BLaER1 treated with 17β-estradiol and CSF1 and Interleukin-3, amounts not matched to agents 10 nM and 100 nM (cell line): ENCODE measurements around the gene MUSK.
"Not testable (repeated sequence)": the region's sequence is repeated elsewhere in the genome, so short reads cannot be mapped to it uniquely, and the experiment has no call there.

Experiments
- H3K27ac ChIP-seq, 11 experiments: shearing (Covaris generic); formaldehyde crosslinking; 2 replicates each; pipeline ENCODE4 v1.8.1; 2022
- H3K27me3 ChIP-seq, 11 experiments: shearing (Covaris generic); formaldehyde crosslinking; 2 replicates each; pipeline ENCODE4 v1.8.1; 2022
- H3K36me3 ChIP-seq, 11 experiments: shearing (Covaris generic); formaldehyde crosslinking; 2 replicates each; pipeline ENCODE4 v1.8.1; 2022
- H3K4me1 ChIP-seq, 10 experiments: shearing (Covaris generic); formaldehyde crosslinking; 2 replicates each; pipeline ENCODE4 v1.8.1; 2022
- H3K4me2 ChIP-seq, 11 experiments: shearing (Covaris generic); formaldehyde crosslinking; 2 replicates each; pipeline ENCODE4 v1.8.1; 2022
- H3K4me3 ChIP-seq, 10 experiments: shearing (Covaris generic); formaldehyde crosslinking; 2 replicates each; pipeline ENCODE4 v1.8.1; 2022
- H3K9ac ChIP-seq, 11 experiments: shearing (Covaris generic); formaldehyde crosslinking; 2 replicates each; pipeline ENCODE4 v1.8.1; 2022
- H3K9me3 ChIP-seq, 11 experiments: shearing (Covaris generic); formaldehyde crosslinking; replicated peaks in 1 of 11; 2 replicates each; pipeline ENCODE4 v1.8.1; 2022
- H4K20me1 ChIP-seq, 11 experiments: shearing (Covaris generic); formaldehyde crosslinking; 2 replicates each; pipeline ENCODE4 v1.8.1; 2022
- Cebpa-rat ChIP-seq, 11 experiments: shearing (Covaris generic); IDR thresholded peaks; 2 replicates each; pipeline ENCODE4 v1.8.1; 2022

The MUSK gene

GRCh38 chr9:110825950-110826349 is 157.4 kb downstream of the MUSK start:
- Histone ChIP-seq H3K4me3 (no peak overlapping the region), H4K20me1 (no peaks in the 10 kb centered on the region), H3K27me3 (no peaks in the 10 kb centered on the region), H3K27ac (no peak overlapping the region), H3K36me3 (no peaks in the 10 kb centered on the region), H3K4me1 (no peaks in the 10 kb centered on the region), H3K9me3 (peaks cover 0 to 11% (median 4%) of the 10 kb centered on the region in 11 experiments; a peak in 2 of 22 replicates), H3K9ac (no peak overlapping the region), H3K4me2 (no peak overlapping the region)
- no peak for TF ChIP-seq Cebpa-rat (IDR thresholded peaks at IDR 0.05)

DNA sequence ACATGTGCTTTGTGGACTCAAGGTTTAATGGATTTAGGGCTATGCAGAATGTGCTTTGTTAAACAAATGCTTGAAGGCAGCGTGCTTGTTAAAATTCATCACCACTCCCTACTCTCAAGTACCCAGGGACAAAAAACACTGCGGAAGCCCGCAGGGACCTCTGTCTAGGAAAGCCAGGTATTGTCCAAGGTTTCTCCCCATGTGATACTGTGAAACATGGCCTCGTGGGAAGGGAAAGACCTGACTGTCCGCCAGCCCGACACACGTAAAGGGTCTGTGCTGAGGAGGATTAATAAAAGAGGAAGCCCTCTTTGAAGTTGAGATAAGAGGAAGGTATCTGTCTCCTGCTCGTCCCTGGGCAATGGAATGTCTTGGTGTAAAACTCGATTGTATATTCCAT is 157.8 kb downstream of the MUSK start:
- H3K9ac ChIP-seq, H3K4me3 ChIP-seq, H3K27me3 ChIP-seq, H3K36me3 ChIP-seq, H3K4me1 ChIP-seq, H4K20me1 ChIP-seq, H3K4me2 ChIP-seq, H3K27ac ChIP-seq: not testable (repeated sequence)
- H3K9me3 ChIP-seq: peaks cover 0 to 11% (median 4%) of the 10 kb centered on the region in 11 experiments; a peak in 2 of 22 replicates

DNA sequence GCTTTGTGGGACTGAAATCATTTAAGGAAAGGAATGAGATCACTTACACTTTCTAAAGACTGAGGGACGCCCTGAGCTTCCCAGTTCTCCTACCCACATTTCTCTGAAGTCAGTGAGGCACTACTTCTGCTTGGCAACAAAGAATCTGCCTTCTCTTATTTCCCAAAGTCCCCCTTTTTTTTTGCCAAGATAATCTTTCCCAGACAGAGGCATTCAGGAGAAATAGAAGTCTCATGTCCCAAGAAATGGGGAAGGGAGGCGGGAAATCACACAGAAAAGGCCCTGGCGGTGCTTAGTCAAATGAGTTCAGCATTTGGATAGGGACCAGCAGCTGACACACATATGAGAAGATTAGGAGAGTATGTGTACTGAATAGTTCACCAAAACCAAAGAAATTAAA is 159.7 kb downstream of the MUSK start:
- no peaks in the 10 kb centered on the region for H3K36me3 ChIP-seq
- no peaks in the 10 kb centered on the region for H3K4me1 ChIP-seq
- H3K27me3 ChIP-seq: no peaks in the 10 kb centered on the region
- TF ChIP-seq Cebpa-rat (IDR thresholded peaks at IDR 0.05): no peak
- no peak overlapping the region for H3K4me3 ChIP-seq
- H3K9me3 ChIP-seq: peaks cover 0 to 6% (median under 1%) of the 10 kb centered on the region in 11 experiments; a peak in 2 of 22 replicates
- no peaks in the 10 kb centered on the region for H4K20me1 ChIP-seq
- H3K27ac ChIP-seq: no peak overlapping the region
- no peak overlapping the region for H3K9ac ChIP-seq
- H3K4me2 ChIP-seq: no peak overlapping the region

DNA sequence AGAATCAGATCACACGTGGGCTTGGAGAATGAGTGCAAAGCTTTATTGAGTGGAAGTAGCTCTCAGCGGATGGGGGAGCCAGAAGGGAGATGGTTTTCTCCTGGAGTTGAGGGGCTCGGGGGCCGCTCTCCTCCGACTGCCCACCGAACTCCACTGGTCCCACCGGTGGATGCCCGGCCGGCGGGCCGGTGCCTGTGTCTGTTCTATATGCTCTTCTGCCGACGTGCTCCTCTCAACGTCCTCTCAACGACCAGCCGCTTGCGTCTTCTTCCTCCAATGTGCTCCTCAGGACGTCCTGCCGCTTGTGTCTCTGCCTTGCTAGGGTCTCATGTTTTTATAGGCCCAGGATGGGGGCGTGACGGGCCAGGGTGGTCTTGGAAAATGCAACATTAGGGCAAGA is 161.9 kb downstream of the MUSK start:
- no peak overlapping the region for H3K4me3 ChIP-seq
- H4K20me1 ChIP-seq: no peaks in the 10 kb centered on the region
- no peak for TF ChIP-seq Cebpa-rat (IDR thresholded peaks at IDR 0.05)
- H3K4me2 ChIP-seq: no peak overlapping the region
- H3K4me1 ChIP-seq: no peaks in the 10 kb centered on the region
- no peaks in the 10 kb centered on the region for H3K27me3 ChIP-seq
- no peaks in the 10 kb centered on the region for H3K9me3 ChIP-seq
- no peak overlapping the region for H3K9ac ChIP-seq
- no peak overlapping the region for H3K27ac ChIP-seq
- H3K36me3 ChIP-seq: no peaks in the 10 kb centered on the region

DNA sequence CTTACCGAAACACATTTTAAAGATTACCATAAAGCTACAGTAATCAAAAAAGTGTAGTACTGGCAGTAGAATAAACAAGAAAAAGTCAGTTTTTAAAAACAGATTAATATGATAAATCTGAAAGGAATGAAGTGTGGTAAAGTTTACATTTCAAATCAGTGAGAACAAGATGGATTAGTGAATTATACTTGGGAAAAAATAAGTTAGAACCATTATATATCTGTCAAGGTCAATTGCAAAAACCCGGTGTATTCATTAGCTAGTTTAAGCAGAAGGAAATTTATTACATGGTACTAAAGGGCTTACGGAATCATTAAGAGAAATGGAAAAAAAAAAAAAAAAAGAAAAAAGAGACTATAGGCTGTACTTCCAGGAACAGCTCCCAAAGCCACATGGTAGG is 164.3 kb downstream of the MUSK start:
- no peak overlapping the region for H3K4me2 ChIP-seq
- H3K36me3 ChIP-seq: no peaks in the 10 kb centered on the region
- H3K9me3 ChIP-seq: no peaks in the 10 kb centered on the region
- no peak overlapping the region for H3K27ac ChIP-seq
- no peaks in the 10 kb centered on the region for H4K20me1 ChIP-seq
- no peak overlapping the region for H3K9ac ChIP-seq
- H3K4me1 ChIP-seq: no peaks in the 10 kb centered on the region
- no peak overlapping the region for H3K4me3 ChIP-seq
- no peaks in the 10 kb centered on the region for H3K27me3 ChIP-seq
- no peak for TF ChIP-seq Cebpa-rat (IDR thresholded peaks at IDR 0.05)

DNA sequence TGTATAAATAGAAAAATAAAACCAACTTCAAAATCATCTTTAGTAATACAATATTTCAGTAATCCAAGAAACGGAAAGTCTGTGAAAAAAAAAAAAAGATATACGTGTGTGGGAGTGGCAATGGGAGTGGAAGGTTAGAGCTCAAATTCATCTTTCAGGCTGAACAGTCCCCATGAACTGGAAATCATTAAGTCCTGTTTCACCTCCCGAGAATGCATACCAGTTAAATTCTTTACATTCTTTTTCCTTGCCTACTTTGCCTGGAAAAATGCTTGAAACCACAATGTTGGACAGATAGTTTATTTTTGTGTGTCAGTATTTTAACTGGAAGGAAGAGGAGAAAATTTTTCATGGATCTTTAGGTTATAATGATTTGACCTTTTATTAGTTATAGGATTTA is 166.8 kb downstream of the MUSK start:
- TF ChIP-seq Cebpa-rat (IDR thresholded peaks at IDR 0.05): no peak
- Histone ChIP-seq H3K27ac (no peak overlapping the region), H3K36me3 (no peaks in the 10 kb centered on the region)

GRCh38 chr9:110835859-110836271 is 167.3 kb downstream of the MUSK start:
- Histone ChIP-seq H3K27ac (no peak overlapping the region), H3K36me3 (no peaks in the 10 kb centered on the region), H3K9me3 (no peaks in the 10 kb centered on the region), H3K27me3 (no peaks in the 10 kb centered on the region), H3K9ac (no peak overlapping the region), H3K4me1 (no peaks in the 10 kb centered on the region), H3K4me3 (no peak overlapping the region), H4K20me1 (no peaks in the 10 kb centered on the region), H3K4me2 (no peak overlapping the region)
- TF ChIP-seq Cebpa-rat (IDR thresholded peaks at IDR 0.05): no peak

More for the DNA sequence above, 166.8 kb downstream of the MUSK start:
- Histone ChIP-seq H3K27me3 (no peaks in the 10 kb centered on the region), H3K9me3 (no peaks in the 10 kb centered on the region), H4K20me1 (no peaks in the 10 kb centered on the region), H3K9ac (no peak overlapping the region), H3K4me2 (no peak overlapping the region), H3K4me1 (no peaks in the 10 kb centered on the region), H3K4me3 (no peak overlapping the region)

- Histone ChIP-seq H3K9me3 (no peaks in the 10 kb centered on the region), H3K36me3 (no peaks in the 10 kb centered on the region), H3K27ac (no peak overlapping the region), H3K9ac (no peak overlapping the region), H3K4me1 (no peaks in the 10 kb centered on the region), H4K20me1 (no peaks in the 10 kb centered on the region), H3K4me3 (no peak overlapping the region), H3K27me3 (no peaks in the 10 kb centered on the region), H3K4me2 (no peak overlapping the region)
- no peak for TF ChIP-seq Cebpa-rat (IDR thresholded peaks at IDR 0.05)
Measured at GRCh38 chr9:110837401-110838005, 168.9 kb downstream of the MUSK start.

DNA sequence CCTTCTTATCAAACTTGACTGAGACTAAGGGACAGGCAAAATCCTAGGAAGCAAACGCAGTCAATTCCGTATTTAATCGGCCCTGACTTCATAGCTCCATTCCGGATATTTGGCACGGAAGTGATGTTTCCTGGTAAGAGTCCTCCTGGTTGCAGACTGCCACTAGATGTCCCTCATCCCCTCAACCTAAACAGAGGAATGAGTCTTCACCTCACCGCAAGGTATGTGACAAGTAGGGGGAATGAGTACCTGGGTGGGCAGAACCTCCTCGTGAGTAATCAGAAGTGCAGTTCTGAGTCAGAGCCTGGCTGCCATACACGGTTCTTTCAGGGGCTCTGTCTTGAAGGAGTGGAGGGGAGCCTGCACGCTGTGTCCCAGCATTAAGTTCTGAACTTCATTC is 173.6 kb downstream of the MUSK start:
- peaks cover 0 to 6% (median 0%) of the 10 kb centered on the region in 11 experiments; a peak in 3 of 22 replicates for H3K9me3 ChIP-seq
- no peaks in the 10 kb centered on the region for H4K20me1 ChIP-seq
- no peak overlapping the region for H3K4me2 ChIP-seq
- no peak overlapping the region for H3K27ac ChIP-seq
- H3K9ac ChIP-seq: no peak overlapping the region
- H3K4me3 ChIP-seq: no peak overlapping the region
- H3K4me1 ChIP-seq: peaks cover 0 to 16% (median 0%) of the 10 kb centered on the region in 10 experiments; a peak in 6 of 20 replicates
- H3K36me3 ChIP-seq: no peaks in the 10 kb centered on the region
- no peak for TF ChIP-seq Cebpa-rat (IDR thresholded peaks at IDR 0.05)
- H3K27me3 ChIP-seq: no peaks in the 10 kb centered on the region

- Histone ChIP-seq H3K27ac (no peak overlapping the region), H3K36me3 (no peaks in the 10 kb centered on the region), H3K4me1 (peaks cover 0 to 24% (median 0%) of the 10 kb centered on the region in 10 experiments; a peak in 6 of 20 replicates), H3K9ac (no peak overlapping the region), H3K9me3 (peaks cover 0 to 6% (median 0%) of the 10 kb centered on the region in 11 experiments; a peak in 3 of 22 replicates), H3K27me3 (no peaks in the 10 kb centered on the region), H3K4me2 (no peak overlapping the region), H3K4me3 (no peak overlapping the region), H4K20me1 (no peaks in the 10 kb centered on the region)
- no peak for TF ChIP-seq Cebpa-rat (IDR thresholded peaks at IDR 0.05)
Measured at GRCh38 chr9:110842986-110843385, 174.4 kb downstream of the MUSK start.
